K562 (cell line): ENCODE measurements around the gene KIN. TPM values are rescaled to one million over a fixed set of nuclear protein-coding genes. Genes with fewer than 3 reads are reported as not detected.
A peak's percentile ranks its signal among the peaks of the same experiment; 100 is the strongest.

Source experiments
- POLR2AphosphoS5 ChIP-seq: IDR thresholded peaks from 2 replicates; pipeline ENCODE4 v1.6.1; 2011; ENCODE audit warnings: mild to moderate bottlenecking, low read depth, low read length, moderate library complexity; ENCODE audit not compliant: control insufficient read depth, insufficient read depth
- RNF2 ChIP-seq: sonication (generic); IDR thresholded peaks from 2 replicates; pipeline ENCODE4 v1.6.1; 2016
- SUPT5H ChIP-seq: fragments of 450-650 bp; IDR thresholded peaks from 2 replicates; pipeline ENCODE4 v1.6.1; 2016
- TBP ChIP-seq: optimal IDR thresholded peaks from 2 replicates; pipeline ENCODE3; 2011; ENCODE audit warnings: low read depth, low read length, improper control_type of control experiment
- ZNF217 ChIP-seq: sonication (generic); formaldehyde crosslinking; IDR thresholded peaks from 2 replicates; pipeline ENCODE4 v1.8.0; 2022; ENCODE audit warnings: mild to moderate bottlenecking, missing genetic modification reagents
- polyA plus RNA-seq, 8 experiments: library from polyadenylated mRNA; depleted of rRNA in 4 of 8; stranded (reverse) in 5 of 8; unstranded in 3 of 8; fragments of >200 nt; fragmentation: Nextera tagmentation in 2 of 8; fragmentation: Illumina TruSeq in 1 of 8; extraction: Ambion mirVana in 2 of 8; extraction: Trizol in 1 of 8; gene quantifications; 2 replicates each; pipeline versions ENCODE4 v1.2.1 to v1.2.3, GENCODE V29; 2011 to 2014; ENCODE audit warnings: inconsistent platforms in 1 of 8, missing spikeins in 1 of 8
- total RNA-seq, 7 experiments: library from RNA; depleted of rRNA in 6 of 7; stranded (reverse); fragments of >200 nt in 6 of 7; fragmentation: Illumina TruSeq in 2 of 7; extraction: Trizol in 2 of 7; gene quantifications; 2 replicates each; pipeline versions ENCODE4 v1.2.1 to v1.2.3, GENCODE V29; 2011 to 2021; ENCODE audit warnings: low replicate concordance in 1 of 7
- TF ChIP-seq, protein P1 (sequence below), 2 experiments: fragments of 450-650 bp in 1 of 2; sonication (generic) in 1 of 2; formaldehyde crosslinking in 1 of 2; IDR thresholded peaks; 2 replicates each; pipeline versions ENCODE4 v1.7.1 to v1.9.0; 2016 to 2022; ENCODE audit warnings: inconsistent platforms in 1 of 2, mild to moderate bottlenecking in 1 of 2, missing genetic modification reagents in 1 of 2
- TF ChIP-seq, protein P2 (sequence below): fragments of 450-650 bp; IDR thresholded peaks from 2 replicates; pipeline ENCODE4 v1.6.1; 2017; ENCODE audit warnings: antibody characterized with exemption, mild to moderate bottlenecking
- TF ChIP-seq, protein P3 (sequence below), 3 experiments: IDR thresholded peaks in 2 of 3; conservative IDR thresholded peaks in 1 of 3; 2 replicates each; pipeline ENCODE4 v1.5.1; 2011 to 2012; ENCODE audit warnings: low read length in 3 of 3, mild to moderate bottlenecking in 3 of 3, control low read depth in 2 of 3, improper control_type of control experiment in 1 of 3, inconsistent platforms in 1 of 3, low read depth in 1 of 3, mixed read lengths in 1 of 3, moderate library complexity in 1 of 3; ENCODE audit not compliant: insufficient read depth in 2 of 3
- TF ChIP-seq, protein P4 (sequence below): sonication (generic); formaldehyde crosslinking; IDR thresholded peaks from 2 replicates; pipeline ENCODE4 v1.8.1; 2023; ENCODE audit warnings: mild to moderate bottlenecking, missing genetic modification reagents

The KIN gene
- total and polyA plus RNA-seq, 9 of the 15 experiments (the other 6 are each of a cell fraction or from before 2014, with no cell fraction given): 11.7 to 35.6 (median 16.0) TPM

DNA sequence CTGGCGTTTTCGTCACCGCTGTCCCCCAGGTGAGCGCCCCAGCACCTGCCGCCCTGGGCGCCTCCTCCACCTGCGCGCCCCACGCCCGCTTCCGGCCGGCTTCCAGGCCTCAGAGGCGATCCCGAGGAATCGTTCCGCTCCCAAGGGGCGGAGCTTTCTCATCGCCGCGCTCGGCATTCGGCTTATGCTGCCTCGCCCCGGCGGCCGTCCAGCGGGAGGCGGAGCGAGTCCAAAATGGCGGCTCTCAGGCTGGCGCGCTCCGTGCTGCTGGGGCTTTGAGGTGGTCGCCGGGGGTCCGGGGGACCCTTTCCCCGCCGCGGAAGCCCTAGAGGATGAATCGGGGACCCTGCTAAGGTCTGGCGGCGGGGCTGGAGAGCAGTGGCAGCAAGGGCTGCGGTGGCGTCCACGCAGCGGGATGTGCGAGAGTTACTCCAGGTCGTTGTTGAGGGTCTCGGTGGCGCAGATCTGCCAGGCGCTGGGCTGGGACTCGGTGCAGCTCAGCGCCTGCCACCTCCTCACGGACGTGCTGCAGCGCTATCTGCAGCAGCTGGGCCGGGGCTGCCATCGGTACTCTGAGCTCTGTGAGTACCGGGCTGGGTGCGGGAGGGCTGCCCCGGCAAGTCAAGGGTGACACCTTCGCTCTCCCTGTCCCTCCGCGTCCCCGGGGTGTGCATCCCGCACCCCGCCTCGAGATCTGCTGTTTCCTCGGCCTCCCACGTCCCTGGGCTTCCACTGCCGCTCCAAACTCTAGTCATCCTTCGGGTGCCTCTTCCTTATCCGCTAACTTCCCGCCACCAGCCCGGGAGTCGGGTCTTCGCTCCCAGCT, 30.7 kb upstream of the KIN start, which contains the start of gene TAF3 (continued):
- TF ChIP-seq, protein P1, sequence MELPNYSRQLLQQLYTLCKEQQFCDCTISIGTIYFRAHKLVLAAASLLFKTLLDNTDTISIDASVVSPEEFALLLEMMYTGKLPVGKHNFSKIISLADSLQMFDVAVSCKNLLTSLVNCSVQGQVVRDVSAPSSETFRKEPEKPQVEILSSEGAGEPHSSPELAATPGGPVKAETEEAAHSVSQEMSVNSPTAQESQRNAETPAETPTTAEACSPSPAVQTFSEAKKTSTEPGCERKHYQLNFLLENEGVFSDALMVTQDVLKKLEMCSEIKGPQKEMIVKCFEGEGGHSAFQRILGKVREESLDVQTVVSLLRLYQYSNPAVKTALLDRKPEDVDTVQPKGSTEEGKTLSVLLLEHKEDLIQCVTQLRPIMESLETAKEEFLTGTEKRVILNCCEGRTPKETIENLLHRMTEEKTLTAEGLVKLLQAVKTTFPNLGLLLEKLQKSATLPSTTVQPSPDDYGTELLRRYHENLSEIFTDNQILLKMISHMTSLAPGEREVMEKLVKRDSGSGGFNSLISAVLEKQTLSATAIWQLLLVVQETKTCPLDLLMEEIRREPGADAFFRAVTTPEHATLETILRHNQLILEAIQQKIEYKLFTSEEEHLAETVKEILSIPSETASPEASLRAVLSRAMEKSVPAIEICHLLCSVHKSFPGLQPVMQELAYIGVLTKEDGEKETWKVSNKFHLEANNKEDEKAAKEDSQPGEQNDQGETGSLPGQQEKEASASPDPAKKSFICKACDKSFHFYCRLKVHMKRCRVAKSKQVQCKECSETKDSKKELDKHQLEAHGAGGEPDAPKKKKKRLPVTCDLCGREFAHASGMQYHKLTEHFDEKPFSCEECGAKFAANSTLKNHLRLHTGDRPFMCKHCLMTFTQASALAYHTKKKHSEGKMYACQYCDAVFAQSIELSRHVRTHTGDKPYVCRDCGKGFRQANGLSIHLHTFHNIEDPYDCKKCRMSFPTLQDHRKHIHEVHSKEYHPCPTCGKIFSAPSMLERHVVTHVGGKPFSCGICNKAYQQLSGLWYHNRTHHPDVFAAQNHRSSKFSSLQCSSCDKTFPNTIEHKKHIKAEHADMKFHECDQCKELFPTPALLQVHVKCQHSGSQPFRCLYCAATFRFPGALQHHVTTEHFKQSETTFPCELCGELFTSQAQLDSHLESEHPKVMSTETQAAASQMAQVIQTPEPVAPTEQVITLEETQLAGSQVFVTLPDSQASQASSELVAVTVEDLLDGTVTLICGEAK (IDR thresholded peaks at IDR 0.05): peak; percentile 73
- TF ChIP-seq, protein P1 (CRISPR knock-in tag; IDR thresholded peaks at IDR 0.05): no peak
- TF ChIP-seq ZNF217 (CRISPR knock-in tag): 0 out of 2 replicates have a peak, but pooled peaks have one; percentile 43
- peak; percentile 93 for TF ChIP-seq TBP
- peak; percentile 95 for TF ChIP-seq SUPT5H
- TF ChIP-seq POLR2AphosphoS5: peak; percentile 85; the same call in 1 of the 2 replicates
- TF ChIP-seq, protein P2, sequence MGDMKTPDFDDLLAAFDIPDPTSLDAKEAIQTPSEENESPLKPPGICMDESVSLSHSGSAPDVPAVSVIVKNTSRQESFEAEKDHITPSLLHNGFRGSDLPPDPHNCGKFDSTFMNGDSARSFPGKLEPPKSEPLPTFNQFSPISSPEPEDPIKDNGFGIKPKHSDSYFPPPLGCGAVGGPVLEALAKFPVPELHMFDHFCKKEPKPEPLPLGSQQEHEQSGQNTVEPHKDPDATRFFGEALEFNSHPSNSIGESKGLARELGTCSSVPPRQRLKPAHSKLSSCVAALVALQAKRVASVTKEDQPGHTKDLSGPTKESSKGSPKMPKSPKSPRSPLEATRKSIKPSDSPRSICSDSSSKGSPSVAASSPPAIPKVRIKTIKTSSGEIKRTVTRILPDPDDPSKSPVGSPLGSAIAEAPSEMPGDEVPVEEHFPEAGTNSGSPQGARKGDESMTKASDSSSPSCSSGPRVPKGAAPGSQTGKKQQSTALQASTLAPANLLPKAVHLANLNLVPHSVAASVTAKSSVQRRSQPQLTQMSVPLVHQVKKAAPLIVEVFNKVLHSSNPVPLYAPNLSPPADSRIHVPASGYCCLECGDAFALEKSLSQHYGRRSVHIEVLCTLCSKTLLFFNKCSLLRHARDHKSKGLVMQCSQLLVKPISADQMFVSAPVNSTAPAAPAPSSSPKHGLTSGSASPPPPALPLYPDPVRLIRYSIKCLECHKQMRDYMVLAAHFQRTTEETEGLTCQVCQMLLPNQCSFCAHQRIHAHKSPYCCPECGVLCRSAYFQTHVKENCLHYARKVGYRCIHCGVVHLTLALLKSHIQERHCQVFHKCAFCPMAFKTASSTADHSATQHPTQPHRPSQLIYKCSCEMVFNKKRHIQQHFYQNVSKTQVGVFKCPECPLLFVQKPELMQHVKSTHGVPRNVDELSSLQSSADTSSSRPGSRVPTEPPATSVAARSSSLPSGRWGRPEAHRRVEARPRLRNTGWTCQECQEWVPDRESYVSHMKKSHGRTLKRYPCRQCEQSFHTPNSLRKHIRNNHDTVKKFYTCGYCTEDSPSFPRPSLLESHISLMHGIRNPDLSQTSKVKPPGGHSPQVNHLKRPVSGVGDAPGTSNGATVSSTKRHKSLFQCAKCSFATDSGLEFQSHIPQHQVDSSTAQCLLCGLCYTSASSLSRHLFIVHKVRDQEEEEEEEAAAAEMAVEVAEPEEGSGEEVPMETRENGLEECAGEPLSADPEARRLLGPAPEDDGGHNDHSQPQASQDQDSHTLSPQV: no peak
- TF ChIP-seq, protein P3, sequence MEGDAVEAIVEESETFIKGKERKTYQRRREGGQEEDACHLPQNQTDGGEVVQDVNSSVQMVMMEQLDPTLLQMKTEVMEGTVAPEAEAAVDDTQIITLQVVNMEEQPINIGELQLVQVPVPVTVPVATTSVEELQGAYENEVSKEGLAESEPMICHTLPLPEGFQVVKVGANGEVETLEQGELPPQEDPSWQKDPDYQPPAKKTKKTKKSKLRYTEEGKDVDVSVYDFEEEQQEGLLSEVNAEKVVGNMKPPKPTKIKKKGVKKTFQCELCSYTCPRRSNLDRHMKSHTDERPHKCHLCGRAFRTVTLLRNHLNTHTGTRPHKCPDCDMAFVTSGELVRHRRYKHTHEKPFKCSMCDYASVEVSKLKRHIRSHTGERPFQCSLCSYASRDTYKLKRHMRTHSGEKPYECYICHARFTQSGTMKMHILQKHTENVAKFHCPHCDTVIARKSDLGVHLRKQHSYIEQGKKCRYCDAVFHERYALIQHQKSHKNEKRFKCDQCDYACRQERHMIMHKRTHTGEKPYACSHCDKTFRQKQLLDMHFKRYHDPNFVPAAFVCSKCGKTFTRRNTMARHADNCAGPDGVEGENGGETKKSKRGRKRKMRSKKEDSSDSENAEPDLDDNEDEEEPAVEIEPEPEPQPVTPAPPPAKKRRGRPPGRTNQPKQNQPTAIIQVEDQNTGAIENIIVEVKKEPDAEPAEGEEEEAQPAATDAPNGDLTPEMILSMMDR (IDR thresholded peaks at IDR 0.05 in 2 of 3, conservative IDR thresholded peaks at IDR 0.05 in 1 of 3; ENCODE audit: insufficient read depth in 2 of 3, low read depth in 1 of 3, low read length in 3 of 3): no peak
- TF ChIP-seq, protein P4, sequence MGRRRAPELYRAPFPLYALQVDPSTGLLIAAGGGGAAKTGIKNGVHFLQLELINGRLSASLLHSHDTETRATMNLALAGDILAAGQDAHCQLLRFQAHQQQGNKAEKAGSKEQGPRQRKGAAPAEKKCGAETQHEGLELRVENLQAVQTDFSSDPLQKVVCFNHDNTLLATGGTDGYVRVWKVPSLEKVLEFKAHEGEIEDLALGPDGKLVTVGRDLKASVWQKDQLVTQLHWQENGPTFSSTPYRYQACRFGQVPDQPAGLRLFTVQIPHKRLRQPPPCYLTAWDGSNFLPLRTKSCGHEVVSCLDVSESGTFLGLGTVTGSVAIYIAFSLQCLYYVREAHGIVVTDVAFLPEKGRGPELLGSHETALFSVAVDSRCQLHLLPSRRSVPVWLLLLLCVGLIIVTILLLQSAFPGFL (CRISPR knock-in tag): no peak
- 0 out of 2 replicates have a peak, but pooled peaks have one; percentile 50 for TF ChIP-seq RNF2
